HL-60/S4 treated with phorbol 12-myristate 13-acetate at 8.2 ng/mL for 4 days and 3 days (cell line): Measurements from ENCODE around the gene PDE6D.
"Not testable (repeated sequence)": the region's sequence is repeated elsewhere in the genome, so short reads cannot be mapped to it uniquely, and the experiment has no call there.

Source experiments
- in situ Hi-C: fragments of 300-500 bp; cut with MboI; formaldehyde crosslinking; loops from 2 replicates; pipeline ENCODE4 v1.15.0; 2022; ENCODE audit warnings: low sequenced_read_pairs

The PDE6D gene

DNA sequence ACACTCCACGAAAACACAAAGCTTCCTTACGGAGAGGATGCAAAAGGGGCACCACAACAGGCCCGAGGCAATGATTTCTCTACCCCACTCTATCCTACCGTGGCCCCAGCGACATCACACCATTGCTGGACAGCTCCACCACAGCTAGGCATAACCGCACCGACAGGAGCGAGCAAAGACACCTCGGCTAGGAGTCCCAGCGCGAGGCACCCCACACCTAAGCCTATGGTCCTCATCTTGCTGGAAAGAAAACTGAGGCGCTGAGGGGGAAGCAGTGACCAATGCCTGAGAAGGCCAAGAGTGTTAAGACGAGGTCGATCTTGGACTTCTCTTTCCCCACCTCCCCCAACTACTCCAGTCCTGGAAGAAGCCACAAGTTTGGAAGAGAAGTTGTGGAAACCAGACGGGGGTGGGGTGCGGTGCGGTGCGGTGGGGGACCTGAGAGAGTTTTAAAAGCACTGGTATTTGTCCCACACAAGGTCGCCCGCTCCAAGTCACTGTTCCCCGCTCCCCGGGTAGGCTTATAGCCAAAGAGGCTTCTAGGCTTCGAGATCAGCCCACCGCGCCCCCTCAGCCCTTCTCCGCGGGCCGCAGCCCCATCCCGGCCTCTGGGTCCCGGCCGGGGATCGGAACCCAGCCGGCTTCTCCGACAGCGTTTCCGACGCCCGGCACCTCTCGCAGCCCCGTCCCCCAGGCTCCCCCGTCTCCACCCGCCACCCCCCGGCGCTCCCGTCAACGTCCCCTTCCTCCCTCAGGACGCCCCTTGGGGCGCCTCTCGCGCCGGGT lies 766 bp downstream of the PDE6D start:
- in situ Hi-C loops = no loop called here

DNA sequence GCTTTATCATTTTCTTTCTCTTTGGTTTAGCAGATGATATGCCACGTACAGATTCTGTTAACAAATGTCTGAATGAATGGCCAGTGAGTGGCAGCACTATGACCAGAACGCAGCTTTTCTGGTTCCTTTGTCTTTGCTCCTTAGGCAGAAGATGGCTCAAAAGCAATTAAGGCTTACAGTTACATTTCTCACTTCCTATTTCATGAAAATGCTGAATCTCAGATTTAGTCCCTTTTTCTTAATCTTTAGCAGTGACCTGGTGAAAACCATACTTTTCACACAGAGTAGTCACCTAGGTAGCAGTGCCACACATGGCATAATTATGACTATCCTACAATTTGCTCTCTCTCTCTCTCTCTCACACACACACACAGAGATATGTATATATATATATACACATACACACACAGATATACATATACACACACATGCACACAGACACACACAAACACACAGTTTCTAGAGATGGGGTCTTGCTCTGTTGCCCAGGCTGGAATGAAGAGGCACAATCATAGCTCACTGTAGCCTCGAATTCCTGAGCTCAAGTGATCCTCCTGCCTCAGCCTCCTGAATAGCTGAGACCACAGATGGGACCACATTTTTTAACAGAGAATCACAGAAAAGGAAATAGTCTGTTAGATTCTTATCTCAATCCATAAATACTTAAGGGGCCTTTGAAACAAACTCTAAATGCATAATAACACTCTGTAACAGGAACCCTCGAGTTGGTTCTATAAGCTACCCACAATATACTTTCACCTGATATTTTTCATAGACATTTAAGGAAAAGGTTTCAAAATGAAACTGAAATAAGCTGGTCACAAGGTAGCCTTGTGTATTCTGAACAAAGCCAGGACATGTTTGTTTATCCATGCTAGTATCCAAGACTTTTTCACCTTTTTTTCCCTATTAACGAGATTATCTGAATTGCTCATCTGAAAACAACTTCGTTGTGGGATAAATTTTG lies 11.6 kb downstream of the PDE6D start:
- in situ Hi-C loops = no loop called here

DNA sequence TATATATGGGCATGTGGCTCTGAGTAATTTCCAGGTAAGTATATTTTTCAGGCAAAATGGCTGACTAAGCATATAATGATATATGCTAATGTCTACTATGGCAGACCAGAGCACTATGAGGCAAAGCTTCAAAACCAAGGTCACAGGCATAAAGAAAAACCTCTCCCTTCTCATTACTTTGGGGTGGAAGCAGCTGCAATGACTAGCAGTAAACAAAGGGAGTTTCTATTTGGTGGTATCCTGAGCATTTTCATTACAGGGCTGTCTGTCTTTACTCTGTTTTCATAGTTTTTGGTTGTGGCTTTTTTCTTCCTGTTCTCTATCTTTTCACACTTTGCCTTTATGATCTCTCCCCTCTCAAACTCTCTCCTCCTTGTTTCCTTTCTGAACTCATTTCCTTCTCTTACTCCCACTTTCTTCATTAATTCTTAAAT lies 15.6 kb downstream of the PDE6D start:
- in situ Hi-C loops = no loop called here

DNA sequence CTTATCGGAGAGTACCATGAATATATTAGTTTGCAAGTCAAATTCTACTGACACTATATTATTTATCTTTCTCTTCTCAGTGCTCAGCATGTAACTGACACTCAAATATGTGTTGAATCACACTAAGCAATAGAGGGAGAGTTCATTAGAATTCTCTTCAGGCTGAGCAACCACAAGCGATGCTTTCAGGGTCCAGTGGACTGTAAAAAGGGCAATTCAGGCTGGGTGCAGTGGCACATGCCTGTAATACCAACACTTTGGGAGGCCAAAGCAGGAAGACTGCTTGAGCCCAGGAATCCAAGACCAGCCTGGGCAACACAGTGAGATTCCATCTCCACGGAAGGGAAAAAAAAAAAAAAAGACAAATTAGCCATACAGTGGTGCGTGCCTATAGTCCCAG lies 16.3 kb downstream of the PDE6D start:
- in situ Hi-C loops = no loop called here

DNA sequence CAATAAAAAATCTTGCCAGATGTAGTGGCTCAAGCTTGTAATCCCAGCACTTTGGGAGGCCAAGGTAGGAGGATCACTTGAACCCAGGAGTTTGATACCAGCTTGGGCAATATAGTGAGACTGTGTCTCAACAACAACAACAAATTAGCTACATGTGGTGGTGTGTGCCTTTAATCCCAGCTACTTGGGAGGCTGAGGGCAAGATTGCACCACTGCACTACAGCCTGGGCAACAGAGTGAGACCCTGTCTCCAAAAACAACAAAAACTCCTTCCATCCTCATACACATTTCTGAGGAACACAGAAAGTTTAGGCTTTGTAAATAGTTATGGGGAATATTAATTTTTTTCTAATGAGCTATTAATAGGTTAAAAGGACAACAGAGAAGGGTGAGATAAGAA lies 17.0 kb downstream of the PDE6D start:
- in situ Hi-C loops = no loop called here

DNA sequence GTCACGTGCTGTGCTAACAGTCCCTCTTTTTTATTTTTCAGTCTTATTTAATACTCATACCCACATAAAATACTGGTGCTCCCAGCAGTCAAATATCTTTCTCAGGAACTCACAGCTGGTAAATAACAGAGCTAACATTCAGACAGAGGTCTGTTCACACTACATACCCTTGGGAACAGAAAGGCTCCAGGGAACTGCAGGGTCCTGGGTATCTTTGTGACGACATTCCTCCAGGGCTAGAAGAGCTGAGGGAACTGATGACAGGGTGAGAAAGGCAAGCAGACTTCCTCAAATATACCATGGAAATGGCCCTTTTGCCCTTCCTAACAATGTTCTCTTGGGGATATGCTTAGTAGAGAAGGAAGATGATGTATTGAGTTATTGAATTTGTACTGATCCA lies 19.3 kb downstream of the PDE6D start:
- in situ Hi-C loops = no loop called here

DNA sequence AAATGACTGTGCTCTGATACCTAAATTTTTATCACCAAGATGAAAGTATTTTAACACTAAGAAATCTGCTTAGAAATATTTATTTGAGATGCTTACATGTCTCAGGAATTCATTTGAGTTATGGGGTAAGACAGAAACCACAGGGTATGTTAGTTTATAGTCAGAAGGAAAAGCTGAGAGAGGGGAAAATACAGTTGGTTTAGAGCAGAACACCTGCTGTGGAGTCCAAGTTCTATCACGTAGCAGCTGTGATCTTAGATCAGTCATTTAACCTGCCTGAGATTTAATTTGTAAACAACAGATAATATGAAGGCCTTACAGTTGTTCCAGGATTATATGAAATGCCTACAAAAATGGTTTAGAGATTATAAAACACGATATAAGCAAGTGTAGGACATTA lies 29.0 kb downstream of the PDE6D start:
- in situ Hi-C loops = no loop called here

DNA sequence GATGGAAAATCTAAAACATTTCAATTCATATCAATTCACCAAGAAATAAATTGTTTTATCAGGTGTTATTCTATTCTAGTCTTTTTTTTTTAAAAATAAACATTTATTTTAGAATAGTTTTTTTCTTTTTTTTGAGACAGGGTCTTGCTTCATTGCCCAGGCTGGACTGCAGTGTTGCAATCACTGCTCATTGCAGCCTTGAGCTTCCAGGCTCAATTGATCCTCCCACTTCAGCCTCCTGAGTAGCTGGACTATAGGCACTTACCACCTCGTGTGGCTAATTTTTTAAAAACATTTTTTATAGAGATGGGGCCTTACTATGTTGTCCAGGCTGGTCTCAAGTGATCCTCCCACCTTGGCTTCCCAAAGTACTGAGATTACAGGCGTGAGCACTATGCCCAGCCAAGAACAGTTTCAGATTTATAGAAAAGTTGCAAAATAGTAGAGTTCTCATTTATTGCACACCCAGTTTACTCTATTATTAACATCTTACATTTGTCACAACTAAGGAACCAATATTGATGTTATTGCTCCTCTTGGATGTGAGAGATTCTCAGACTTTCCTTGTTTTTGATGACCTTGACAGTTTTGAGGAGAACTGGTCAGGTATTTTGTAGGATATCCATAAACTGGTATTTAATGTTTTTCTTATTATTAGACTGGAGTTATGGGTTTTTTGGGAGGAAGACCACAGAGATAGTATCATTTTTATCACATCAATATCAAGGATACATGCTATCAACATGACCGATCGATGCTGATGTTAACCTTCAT lies 29.9 kb downstream of the PDE6D start:
- in situ Hi-C loops = no loop called here

DNA sequence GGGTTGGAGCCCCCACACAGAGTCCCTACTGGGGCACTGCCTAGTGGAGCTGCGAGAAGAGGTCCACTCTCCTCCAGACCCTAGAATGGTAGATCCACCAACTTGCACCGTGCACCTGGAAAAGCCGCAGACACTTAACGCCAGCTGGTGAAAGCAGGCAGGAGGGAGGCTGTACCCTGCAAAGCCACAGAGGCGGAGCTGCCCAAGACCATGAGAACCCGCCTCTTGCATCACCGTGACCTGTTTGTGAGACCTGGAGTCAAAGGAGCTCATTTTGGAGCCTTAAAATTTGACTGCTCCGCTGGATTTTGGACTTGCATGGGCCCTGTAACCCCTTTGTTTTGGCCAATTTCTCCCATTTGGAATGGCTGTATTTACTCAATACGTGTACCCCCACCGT lies 32.1 kb downstream of the PDE6D start:
- in situ Hi-C loops = not testable (repeated sequence)

GRCh38 chr2:231748153-231748896 lies 32.8 kb downstream of the PDE6D start:
- in situ Hi-C loops = not testable (repeated sequence)

- in situ Hi-C loops = no loop called here
Measured at GRCh38 chr2:231745303-231746038, 35.6 kb downstream of the PDE6D start.

GRCh38 chr2:231743376-231744116 lies 37.5 kb downstream of the PDE6D start:
- in situ Hi-C loops = no loop called here

DNA sequence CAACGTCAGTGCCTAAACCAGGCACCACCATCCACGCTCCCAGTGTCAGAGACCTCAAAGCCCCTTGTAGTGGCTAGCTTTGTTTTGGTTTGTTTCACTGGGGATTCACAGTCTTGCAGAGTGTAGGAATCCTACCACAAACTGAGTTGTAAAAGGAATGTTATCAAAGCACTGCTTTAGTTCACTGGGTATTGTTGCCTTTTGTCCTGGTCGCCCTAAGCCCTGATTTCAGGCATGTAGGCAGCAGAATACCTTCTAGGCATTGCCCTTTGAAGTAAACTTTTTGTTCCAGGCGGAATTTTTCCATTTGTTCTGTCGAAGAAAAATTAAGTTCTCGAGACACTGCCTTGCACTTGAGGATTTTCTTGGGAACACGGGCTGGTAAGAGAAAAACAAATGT lies 43.3 kb downstream of the PDE6D start:
- in situ Hi-C loops = no loop called here

- in situ Hi-C loops = no loop called here
Measured at GRCh38 chr2:231732604-231733003, 48.5 kb downstream of the PDE6D start.

DNA sequence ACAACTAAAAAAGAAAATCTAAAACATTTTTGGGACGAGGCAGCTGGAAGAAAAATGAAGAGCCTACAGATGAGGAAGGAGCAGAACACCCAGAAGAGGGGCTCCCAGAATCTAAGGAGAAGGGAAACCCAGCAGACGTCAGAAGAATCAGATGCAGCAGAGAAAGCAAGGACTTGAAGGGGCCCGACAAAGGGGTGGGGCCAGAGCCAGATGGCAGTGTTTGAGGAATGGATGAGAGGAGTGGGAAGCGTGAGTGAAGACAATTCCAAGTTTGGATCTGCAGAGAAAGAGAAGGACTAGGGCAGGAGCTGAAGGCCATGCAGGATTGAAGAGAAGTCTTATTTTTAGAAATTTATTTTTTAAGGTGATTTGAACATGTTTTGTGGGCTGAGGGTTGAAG lies 53.5 kb downstream of the PDE6D start:
- in situ Hi-C loops = no loop called here

- in situ Hi-C loops = no loop called here
Measured at GRCh38 chr2:231726276-231726675, 54.8 kb downstream of the PDE6D start.

- in situ Hi-C loops = no loop called here
Measured at GRCh38 chr2:231725476-231725875, 55.6 kb downstream of the PDE6D start.

DNA sequence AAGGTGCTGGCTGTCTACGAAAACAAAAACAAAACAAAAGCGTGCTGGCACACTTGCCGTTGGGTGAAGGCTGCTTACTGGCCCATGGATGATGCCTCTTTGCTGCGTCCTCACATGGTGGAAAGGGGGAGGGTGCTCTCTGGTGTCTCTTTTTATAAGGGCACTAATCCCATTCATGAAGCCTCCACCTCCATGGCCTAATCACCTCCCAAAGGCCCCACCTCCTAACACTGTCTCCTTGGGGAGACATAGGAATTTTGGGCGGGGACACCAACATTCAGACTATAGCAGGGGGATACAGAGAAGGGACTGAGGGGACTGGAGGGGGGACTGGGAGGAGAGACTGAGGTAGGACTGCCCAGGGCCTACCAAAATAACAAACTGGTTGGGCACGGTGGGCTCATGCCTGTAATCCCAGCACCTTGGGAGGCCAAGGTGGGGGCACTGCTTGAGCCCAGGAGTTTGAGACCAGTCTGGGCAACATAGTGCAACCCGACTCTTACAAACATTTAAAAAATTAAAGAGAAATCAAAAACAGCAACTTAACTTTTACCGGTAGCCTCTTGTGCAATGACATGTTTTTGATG lies 58.3 kb downstream of the PDE6D start:
- in situ Hi-C loops = no loop called here
